Astrocyte (in vitro differentiated cells and primary cell): ENCODE measurements around the gene INSC. TPM values are rescaled to one million over a fixed set of nuclear protein-coding genes. Genes with fewer than 3 reads are reported as not detected.

Experiments used
- DNase-seq: peaks from one replicate; pipeline ENCODE4 v3.0.0-alpha.2; 2010; ENCODE audit warnings: low read depth
- FAIRE-seq: peaks from 2 replicates; lab custom pipeline; 2011; peaks lifted over from hg19 to GRCh38; lab: Jason Lieb, UNC
- H2AFZ ChIP-seq: 2 replicates; pipeline ENCODE4 v1.6.0; 2012; ENCODE audit warnings: low read depth, low read length, inconsistent platforms
- H3K27ac ChIP-seq: 2 replicates; pipeline ENCODE4 v1.5.1; 2011; ENCODE audit warnings: low read depth, low read length, inconsistent platforms
- H3K27me3 ChIP-seq: 2 replicates; pipeline ENCODE4 v1.6.0; 2011; ENCODE audit warnings: low read length, inconsistent platforms; ENCODE audit not compliant: insufficient read depth
- H3K36me3 ChIP-seq: 2 replicates; pipeline ENCODE4 v1.5.1; 2011; ENCODE audit warnings: low read length, inconsistent platforms; ENCODE audit not compliant: insufficient read depth
- H3K4me1 ChIP-seq: 2 replicates; pipeline ENCODE4 v1.5.1; 2011; ENCODE audit warnings: low read length, inconsistent platforms; ENCODE audit not compliant: insufficient read depth
- H3K4me2 ChIP-seq: 2 replicates; pipeline ENCODE4 v1.6.0; 2012; ENCODE audit warnings: low read length, inconsistent platforms
- H3K4me3 ChIP-seq: 2 replicates; pipeline ENCODE4 v1.5.1; 2011; ENCODE audit warnings: low read depth, mild to moderate bottlenecking, low read length, inconsistent platforms; ENCODE audit not compliant: insufficient read depth
- H3K79me2 ChIP-seq: 2 replicates; pipeline ENCODE4 v1.6.0; 2012; ENCODE audit warnings: mild to moderate bottlenecking, low read length, inconsistent platforms; ENCODE audit not compliant: insufficient read depth
- H3K9ac ChIP-seq: 2 replicates; pipeline ENCODE4 v1.6.0; 2012; ENCODE audit warnings: mild to moderate bottlenecking, low read length, inconsistent platforms
- H3K9me3 ChIP-seq: 2 replicates; pipeline ENCODE4 v1.5.1; 2012; ENCODE audit warnings: low read depth, mild to moderate bottlenecking, low read length, inconsistent platforms; ENCODE audit not compliant: insufficient read depth
- H4K20me1 ChIP-seq: 2 replicates; pipeline ENCODE4 v1.6.0; 2012; ENCODE audit warnings: low read length, inconsistent platforms; ENCODE audit not compliant: insufficient read depth
- H3K27ac Mint-ChIP-seq: one replicate; pipeline ENCODE4 v1.8.0; 2021; ENCODE audit warnings: mild to moderate bottlenecking, mixed read lengths; ENCODE audit not compliant: unreplicated experiment
- H3K27me3 Mint-ChIP-seq: one replicate; pipeline ENCODE4 v1.8.0; 2021; ENCODE audit warnings: low read depth, mixed read lengths; ENCODE audit not compliant: unreplicated experiment
- H3K36me3 Mint-ChIP-seq: one replicate; pipeline ENCODE4 v1.8.0; 2021; ENCODE audit warnings: low read depth, mixed read lengths; ENCODE audit not compliant: unreplicated experiment
- H3K4me1 Mint-ChIP-seq: one replicate; pipeline ENCODE4 v1.8.0; 2021; ENCODE audit warnings: low read depth, mixed read lengths; ENCODE audit not compliant: unreplicated experiment
- H3K4me3 Mint-ChIP-seq: one replicate; pipeline ENCODE4 v1.8.0; 2021; ENCODE audit warnings: mild to moderate bottlenecking, moderate library complexity, mixed read lengths; ENCODE audit not compliant: unreplicated experiment
- H3K9me3 Mint-ChIP-seq: one replicate; pipeline ENCODE4 v1.8.0; 2021; ENCODE audit warnings: mild to moderate bottlenecking, mixed read lengths; ENCODE audit not compliant: unreplicated experiment
- CTCF ChIP-seq: IDR thresholded peaks from 2 replicates; pipeline ENCODE4 v1.5.1; 2011; ENCODE audit warnings: low read depth, mild to moderate bottlenecking, inconsistent platforms, low read length, moderate library complexity; ENCODE audit not compliant: insufficient read depth
- EZH2 ChIP-seq: IDR thresholded peaks from 2 replicates; pipeline ENCODE4 v1.6.1; 2012; ENCODE audit warnings: mild to moderate bottlenecking, low read length, inconsistent platforms; ENCODE audit not compliant: insufficient read depth
- total RNA-seq: library from RNA; stranded (reverse); gene quantifications from 2 replicates; pipeline ENCODE4 v1.2.1, GENCODE V29; 2021

INSC gene
- total RNA-seq, 1 donor from 2014 or later, result not detected

- FAIRE-seq, result no peak
- Mint-ChIP-seq H3K9me3 (no peaks in the 10 kb centered on the region), H3K27ac (no peak overlapping the region), H3K36me3 (no peaks in the 10 kb centered on the region), H3K4me3 (no peak overlapping the region), H3K27me3 (peaks cover 14% of the 10 kb centered on the region), H3K4me1 (peaks cover 9% of the 10 kb centered on the region)
- Histone ChIP-seq H3K4me1 (no peaks in the 10 kb centered on the region), H3K79me2 (no peaks in the 10 kb centered on the region), H3K27me3 (no peaks in the 10 kb centered on the region), H4K20me1 (no peaks in the 10 kb centered on the region), H3K9me3 (no peaks in the 10 kb centered on the region), H3K4me3 (no peak overlapping the region), H3K9ac (no peak overlapping the region), H3K27ac (no peak overlapping the region), H2AFZ (no peak overlapping the region), H3K4me2 (no peak overlapping the region), H3K36me3 (no peaks in the 10 kb centered on the region)
- TF ChIP-seq CTCF (no peak), EZH2 (no peak)
- DNase-seq, result no peak
These were observed 98.9 kb downstream of the INSC start for GRCh38 chr11:15213471-15214231.

DNA sequence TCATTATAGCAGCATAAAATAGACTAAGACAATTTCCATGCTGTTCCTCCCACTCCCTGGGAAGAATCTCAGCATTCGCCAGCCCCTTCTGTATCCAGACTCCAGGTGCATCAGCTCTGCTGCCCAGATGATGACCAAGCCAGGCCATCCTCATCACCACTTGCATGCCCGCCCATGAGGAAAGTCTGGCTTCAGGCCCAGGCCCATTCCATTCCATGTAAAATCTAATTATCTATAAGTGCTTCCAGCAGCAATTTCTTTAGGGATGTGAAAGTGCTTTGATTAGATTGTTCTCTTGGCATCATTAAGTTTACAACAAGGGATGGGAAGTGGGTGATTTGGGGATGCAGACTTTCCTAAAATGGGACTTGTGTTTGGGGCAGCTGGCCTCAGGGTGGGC is 100.3 kb downstream of the INSC start:
- Mint-ChIP-seq H3K27me3 (peaks cover 8% of the 10 kb centered on the region), H3K9me3 (no peaks in the 10 kb centered on the region), H3K4me1 (peaks cover 5% of the 10 kb centered on the region), H3K27ac (no peak overlapping the region), H3K4me3 (no peak overlapping the region), H3K36me3 (no peaks in the 10 kb centered on the region)
- H3K27me3 ChIP-seq, result no peaks in the 10 kb centered on the region
- no peak overlapping the region for H3K4me3 ChIP-seq
- no peaks in the 10 kb centered on the region for H3K79me2 ChIP-seq
- H3K27ac ChIP-seq, result no peak overlapping the region
- FAIRE-seq (no peak), DNase-seq (no peak)
- H3K4me1 ChIP-seq, result no peaks in the 10 kb centered on the region
- H3K36me3 ChIP-seq, result no peaks in the 10 kb centered on the region
- no peaks in the 10 kb centered on the region for H4K20me1 ChIP-seq
- H2AFZ ChIP-seq, result no peak overlapping the region
- TF ChIP-seq EZH2 (no peak), CTCF (no peak)
- no peaks in the 10 kb centered on the region for H3K9me3 ChIP-seq
- H3K4me2 ChIP-seq, result no peak overlapping the region
- no peak overlapping the region for H3K9ac ChIP-seq

- Mint-ChIP-seq H3K4me1 (no peaks in the 10 kb centered on the region), H3K36me3 (no peaks in the 10 kb centered on the region), H3K27ac (no peak overlapping the region), H3K9me3 (no peaks in the 10 kb centered on the region), H3K4me3 (no peak overlapping the region), H3K27me3 (peaks cover 4% of the 10 kb centered on the region)
- TF ChIP-seq EZH2 (no peak), CTCF (no peak)
- H3K4me1 ChIP-seq, result no peaks in the 10 kb centered on the region
- H3K4me3 ChIP-seq, result no peak overlapping the region
- no peak overlapping the region for H2AFZ ChIP-seq
- no peak for FAIRE-seq
- H3K4me2 ChIP-seq, result no peak overlapping the region
- no peaks in the 10 kb centered on the region for H3K27me3 ChIP-seq
- no peaks in the 10 kb centered on the region for H3K9me3 ChIP-seq
- H3K79me2 ChIP-seq, result no peaks in the 10 kb centered on the region
- no peak overlapping the region for H3K9ac ChIP-seq
- DNase-seq, result no peak
- H4K20me1 ChIP-seq, result no peaks in the 10 kb centered on the region
- H3K27ac ChIP-seq, result no peak overlapping the region
- H3K36me3 ChIP-seq, result no peaks in the 10 kb centered on the region
These were observed 102.0 kb downstream of the INSC start for GRCh38 chr11:15216678-15217077.
